Panc1 (cell line): ENCODE results near the gene CLEC2L. TPM values are rescaled to one million over a fixed set of nuclear protein-coding genes. Genes with fewer than 3 reads are reported as not detected.

Experiments
- ATAC-seq: fragments of 200-7000 bp; cut with Tn5 transposase; 2 replicates; pipeline ENCODE4 v1.9.1; 2020; ENCODE audit warnings: mild to moderate bottlenecking, moderate library complexity
- BruUV-seq: library from RNA; stranded (reverse); fragments of 400-500 nt; replicated peaks from 2 replicates; lab custom pipeline; 2021; lab: Mats Ljungman, UMichigan
- CTCF ChIA-PET: fragments of 300-600 bp; sonication (Branson Sonifier 250); formaldehyde crosslinking; loops from one replicate; lab custom pipeline; 2022; ENCODE audit warnings: antibody characterized with exemption; lab: Charles Lee
- POLR2A ChIA-PET: fragments of 300-600 bp; sonication (Branson Sonifier 250); formaldehyde crosslinking; loops from one replicate; lab custom pipeline; 2022; ENCODE audit warnings: antibody characterized with exemption; lab: Charles Lee
- DNase-seq: peaks from one replicate; pipeline ENCODE4 v3.0.0-alpha.2; 2010; ENCODE audit warnings: low read depth, low spot score
- H3K27ac ChIP-seq: 2 replicates; pipeline ENCODE4 v1.5.1; 2011; ENCODE audit warnings: mild to moderate bottlenecking, low read length, inconsistent platforms
- H3K27me3 ChIP-seq: fragments of 200-500 bp; sonication (Bioruptor generic); 2 replicates; pipeline ENCODE4 v1.6.0; 2014; ENCODE audit warnings: low read length, inconsistent platforms; ENCODE audit not compliant: control insufficient read depth, insufficient read depth
- H3K36me3 ChIP-seq: fragments of 200-500 bp; sonication (Bioruptor generic); 2 replicates; pipeline ENCODE4 v1.5.1; 2014; ENCODE audit warnings: inconsistent platforms, mild to moderate bottlenecking, low read length, moderate library complexity; ENCODE audit not compliant: control insufficient read depth, insufficient read depth
- H3K4me1 ChIP-seq: 2 replicates; pipeline ENCODE4 v1.5.1; 2011; ENCODE audit warnings: inconsistent platforms, mild to moderate bottlenecking, low read length, moderate library complexity; ENCODE audit not compliant: control insufficient read depth, insufficient read depth
- H3K4me3 ChIP-seq, 2 experiments: 2 replicates each; pipeline ENCODE4 v1.5.1; 2011 to 2012; ENCODE audit warnings: low read depth in 2 of 2, low read length in 2 of 2, mild to moderate bottlenecking in 2 of 2, inconsistent platforms in 1 of 2, moderate library complexity in 1 of 2
- H3K9me3 ChIP-seq: fragments of 200-500 bp; sonication (Bioruptor generic); 2 replicates; pipeline ENCODE4 v1.5.1; 2014; ENCODE audit warnings: low read depth, mild to moderate bottlenecking, inconsistent platforms, low read length, moderate library complexity; ENCODE audit not compliant: control insufficient read depth, insufficient read depth
- CTCF ChIP-seq: fragments of 450-650 bp; IDR thresholded peaks from 2 replicates; pipeline ENCODE4 v1.5.1; 2017; ENCODE audit warnings: mild to moderate bottlenecking
- POLR2AphosphoS5 ChIP-seq: IDR thresholded peaks from 2 replicates; pipeline ENCODE4 v1.6.1; 2012; ENCODE audit warnings: mild to moderate bottlenecking, low read depth, low read length, moderate library complexity
- REST ChIP-seq, 2 experiments: IDR thresholded peaks; 2 replicates each; pipeline ENCODE4 v1.6.1; 2011 to 2012; ENCODE audit warnings: low read depth in 2 of 2, control low read depth in 1 of 2, low read length in 1 of 2, mild to moderate bottlenecking in 1 of 2, moderate library complexity in 1 of 2; ENCODE audit not compliant: insufficient read depth in 1 of 2
- SIN3A ChIP-seq: IDR thresholded peaks from 2 replicates; pipeline ENCODE4 v1.6.1; 2012; ENCODE audit warnings: low read depth, mild to moderate bottlenecking, low read length, moderate library complexity, borderline replicate concordance; ENCODE audit not compliant: insufficient read depth
- TCF7L2 ChIP-seq: IDR thresholded peaks from 2 replicates; pipeline ENCODE4 v1.6.1; 2011; ENCODE audit warnings: mild to moderate bottlenecking, low read depth, low read length, inconsistent platforms
- in situ Hi-C: cut with HindIII; loops from 2 replicates; pipeline ENCODE4 v1.10.0; 2016; ENCODE audit warnings: low sequenced_read_pairs, low pct_unique_long_range_greater_than_20kb
- intact Hi-C: fragments of 100-400 bp; cut with micrococcal nuclease; formaldehyde crosslinking; loops from one replicate; pipeline ENCODE4 v1.10.0; 2022; ENCODE audit not compliant: unreplicated experiment
- total RNA-seq: library from RNA; stranded (reverse); gene quantifications from one replicate; pipeline ENCODE4 v1.2.1, GENCODE V29; 2021; ENCODE audit not compliant: unreplicated experiment

The CLEC2L gene
- total RNA-seq, 1 experiment from 2014 or later, result not detected

GRCh38 chr7:139575338-139575680 is 51.8 kb downstream of the CLEC2L start:
- DNase-seq (no peak), ATAC-seq (no peak)
- intact Hi-C loops (no loop called here), in situ Hi-C loops (no loop called here)
- CTCF ChIA-PET, result no interaction called here
- Histone ChIP-seq H3K36me3 (no peaks in the 10 kb centered on the region), H3K9me3 (no peaks in the 10 kb centered on the region), H3K27me3 (no peaks in the 10 kb centered on the region), H3K4me3 (no peak overlapping the region), H3K27ac (no peak overlapping the region), H3K4me1 (no peaks in the 10 kb centered on the region)
- POLR2A ChIA-PET, result no interaction called here
- TF ChIP-seq POLR2AphosphoS5, result no peak
- no peak for TF ChIP-seq REST (IDR thresholded peaks at IDR 0.05; ENCODE audit: insufficient read depth in 1 of 2, low read depth in 2 of 2, low read length in 1 of 2)
- no peak for TF ChIP-seq TCF7L2
- no peak for TF ChIP-seq SIN3A
- no peak for TF ChIP-seq CTCF
- BruUV-seq, result no TSS peak

- no peak overlapping the region for H3K27ac ChIP-seq
- H3K27me3 ChIP-seq, result no peaks in the 10 kb centered on the region
- BruUV-seq, result no TSS peak
- ATAC-seq (peak; percentile 28; the same call in 1 of the 2 replicates), DNase-seq (no peak)
- H3K4me3 ChIP-seq, result no peak overlapping the region
- intact Hi-C loops (no loop called here), in situ Hi-C loops (no loop called here)
- no peaks in the 10 kb centered on the region for H3K4me1 ChIP-seq
- no peak for TF ChIP-seq TCF7L2
- no peak for TF ChIP-seq REST (IDR thresholded peaks at IDR 0.05; ENCODE audit: insufficient read depth in 1 of 2, low read depth in 2 of 2, low read length in 1 of 2)
- TF ChIP-seq POLR2AphosphoS5, result no peak
- no peak for TF ChIP-seq SIN3A
- TF ChIP-seq CTCF, result no peak
- H3K36me3 ChIP-seq, result no peaks in the 10 kb centered on the region
- ChIA-PET CTCF (no interaction called here), POLR2A (no interaction called here)
- H3K9me3 ChIP-seq, result no peaks in the 10 kb centered on the region
Observed at GRCh38 chr7:139576179-139576973, 52.9 kb downstream of the CLEC2L start.
